GM19324 (cell line): ENCODE data around the gene AHNAK2.

Experiments used
- ATAC-seq: cut with Tn5 transposase; IDR thresholded peaks from one replicate; pipeline ENCODE4 v1.9.1; 2021; ENCODE audit warnings: mild to moderate bottlenecking, moderate library complexity; ENCODE audit not compliant: unreplicated experiment, low FRiP score

AHNAK2 gene

GRCh38 chr14:104989236-104989950, 11.2 kb upstream of the AHNAK2 start:
- no peak for ATAC-seq

GRCh38 chr14:104986487-104987164, 8.5 kb upstream of the AHNAK2 start:
- ATAC-seq = no peak

DNA sequence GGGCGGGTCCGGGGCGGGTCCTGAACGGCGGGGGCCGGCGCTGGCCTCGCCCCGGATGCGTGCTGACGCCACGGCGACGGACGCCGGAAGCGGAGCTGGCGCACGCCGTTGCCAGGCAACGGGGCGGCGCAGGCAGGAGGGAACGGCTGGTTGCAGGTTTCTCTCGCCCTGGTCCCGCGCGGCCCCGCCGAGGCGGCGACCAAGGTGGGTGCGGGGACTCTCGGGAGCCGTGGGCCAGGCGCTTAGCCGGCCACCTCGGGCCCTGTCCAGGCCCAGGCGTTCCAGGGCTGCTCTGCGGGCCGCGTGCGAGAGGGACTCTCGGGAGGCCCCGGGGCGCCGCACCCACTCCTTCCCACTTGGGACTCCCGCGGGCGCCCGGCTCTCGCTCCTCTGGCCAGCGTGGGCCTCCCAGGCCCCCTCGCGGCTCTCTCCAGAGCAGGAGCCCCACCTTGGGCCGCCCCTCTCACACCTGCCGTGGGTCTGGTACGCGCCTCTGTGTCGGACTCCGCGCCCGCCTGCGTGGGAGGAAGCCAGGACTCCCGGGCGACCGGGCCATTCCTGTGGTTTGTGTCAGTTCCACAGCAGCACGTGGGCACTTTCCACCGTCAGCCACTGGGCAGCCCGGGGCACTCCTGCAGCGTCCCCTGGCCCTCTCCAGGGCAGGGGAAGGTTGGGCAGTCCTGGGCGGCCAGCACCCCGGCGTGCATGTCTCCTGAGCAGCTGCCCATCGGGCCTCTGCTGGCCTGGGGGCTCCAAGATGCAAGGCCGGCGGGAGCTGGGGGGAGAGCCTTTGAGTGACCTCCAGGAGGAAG, 7.7 kb upstream of the AHNAK2 start, which contains the start of gene CLBA1:
CLBA1 (plus strand) TSS at position 114 of the 812 bp plus-strand sequence; CDS start at position 758, 644 bp downstream.
- ATAC-seq = peak; percentile 92

- no peak for ATAC-seq
These were observed 6.1 kb upstream of the AHNAK2 start for GRCh38 chr14:104984056-104984894.

DNA sequence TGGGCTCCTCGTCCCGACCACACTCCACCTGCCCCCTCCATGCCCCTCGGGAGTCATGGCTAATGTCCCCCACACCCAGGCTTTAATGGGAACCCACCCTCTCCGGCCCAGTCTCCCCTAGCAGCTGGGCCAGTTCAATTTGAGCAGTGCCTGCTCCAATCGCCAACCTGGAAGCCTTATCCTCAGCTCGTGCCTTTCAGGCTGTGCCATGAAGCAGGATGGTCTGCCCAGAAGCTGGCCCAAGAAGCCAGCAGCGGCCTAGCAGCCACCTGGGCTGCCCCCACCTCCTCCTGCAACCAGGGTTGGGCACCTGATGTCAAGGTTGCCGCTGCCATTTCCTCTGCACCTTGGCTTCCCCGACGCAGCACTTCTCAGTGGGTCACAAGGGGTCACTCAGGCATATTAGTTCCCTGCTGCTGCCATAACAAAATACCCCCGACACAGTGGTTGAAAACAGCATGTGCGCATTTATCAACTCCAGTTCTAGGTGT, 5.1 kb upstream of the AHNAK2 start:
- no peak for ATAC-seq

DNA sequence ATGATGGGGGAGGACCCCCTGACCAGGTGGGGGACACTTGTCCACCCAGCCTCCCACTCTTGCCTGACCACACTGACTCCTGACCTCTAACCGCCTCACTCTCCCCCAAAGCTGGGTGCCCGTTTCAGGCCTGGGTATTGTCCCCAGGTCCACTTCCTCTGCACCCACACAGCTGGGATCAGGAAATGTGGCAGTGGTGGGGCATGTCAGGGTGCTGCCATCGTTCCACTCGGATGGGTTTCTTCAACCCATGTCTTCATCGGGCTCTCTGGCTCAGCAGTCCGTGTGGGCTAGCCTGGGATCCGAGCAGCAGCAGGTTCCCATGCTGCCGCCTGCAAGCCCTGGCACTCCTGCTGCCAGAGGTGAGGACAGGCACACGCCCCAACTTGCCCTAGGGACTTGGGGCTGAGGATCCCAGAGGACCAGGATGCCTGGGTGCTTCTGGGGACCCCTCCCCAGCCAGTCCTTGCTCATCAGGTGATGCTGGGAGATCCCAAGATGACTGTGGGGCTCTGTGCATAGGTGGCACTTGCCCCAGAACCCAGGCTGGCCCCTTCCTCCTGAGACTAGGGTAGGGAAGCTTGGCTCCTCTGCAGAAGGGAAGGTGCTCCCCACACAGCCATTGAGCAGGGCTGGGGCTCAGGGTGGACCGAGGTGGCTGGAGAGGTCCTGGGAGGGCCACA, 4.5 kb upstream of the AHNAK2 start:
- ATAC-seq = no peak

- no peak for ATAC-seq
These were observed 3.7 kb upstream of the AHNAK2 start for GRCh38 chr14:104981699-104982541.

DNA sequence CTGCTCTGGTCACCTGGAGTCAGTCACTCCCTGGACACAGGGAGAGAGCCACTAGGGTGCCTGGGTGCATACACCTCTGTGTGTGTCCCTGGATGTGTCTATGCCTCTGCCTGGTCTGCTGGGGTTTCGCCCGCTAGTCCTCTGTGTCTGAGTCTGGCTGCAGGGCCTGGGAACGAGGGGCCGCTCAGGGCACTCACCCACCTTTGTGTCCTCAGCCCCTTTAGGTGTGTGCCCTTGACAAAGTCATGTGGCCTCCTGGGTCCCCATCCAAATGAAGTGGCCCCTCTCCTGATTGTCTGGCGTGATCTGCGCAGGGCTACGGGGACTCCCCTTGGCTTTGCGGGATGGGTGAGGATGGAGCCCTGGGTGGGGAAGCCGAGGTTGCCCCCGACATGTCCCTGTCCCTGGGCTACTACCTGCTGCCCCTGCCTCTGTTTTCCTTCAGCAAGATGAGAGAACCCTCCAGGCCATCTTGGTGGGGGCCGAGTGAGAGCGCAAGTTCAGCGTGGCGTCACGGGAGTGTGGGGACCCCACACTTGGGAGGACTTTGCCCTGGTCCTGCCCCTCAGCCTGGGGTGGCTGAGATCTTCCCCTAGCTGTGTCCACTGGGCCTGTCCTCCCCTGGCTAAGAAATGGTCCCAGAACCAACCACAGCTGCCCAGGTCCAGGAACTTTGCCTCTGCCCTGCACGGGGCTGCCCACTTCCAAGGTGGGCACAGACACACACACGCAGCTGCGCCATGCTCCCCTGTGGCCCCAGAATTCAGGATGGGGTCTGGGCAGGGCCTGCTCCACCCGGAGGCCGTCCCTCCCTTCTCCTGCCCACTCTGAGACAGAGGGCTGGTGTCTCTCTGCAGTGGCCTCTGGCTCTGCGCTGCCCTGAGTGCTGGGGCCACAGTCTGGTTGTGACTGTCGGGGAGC, 2.7 kb upstream of the AHNAK2 start:
- ATAC-seq = no peak

DNA sequence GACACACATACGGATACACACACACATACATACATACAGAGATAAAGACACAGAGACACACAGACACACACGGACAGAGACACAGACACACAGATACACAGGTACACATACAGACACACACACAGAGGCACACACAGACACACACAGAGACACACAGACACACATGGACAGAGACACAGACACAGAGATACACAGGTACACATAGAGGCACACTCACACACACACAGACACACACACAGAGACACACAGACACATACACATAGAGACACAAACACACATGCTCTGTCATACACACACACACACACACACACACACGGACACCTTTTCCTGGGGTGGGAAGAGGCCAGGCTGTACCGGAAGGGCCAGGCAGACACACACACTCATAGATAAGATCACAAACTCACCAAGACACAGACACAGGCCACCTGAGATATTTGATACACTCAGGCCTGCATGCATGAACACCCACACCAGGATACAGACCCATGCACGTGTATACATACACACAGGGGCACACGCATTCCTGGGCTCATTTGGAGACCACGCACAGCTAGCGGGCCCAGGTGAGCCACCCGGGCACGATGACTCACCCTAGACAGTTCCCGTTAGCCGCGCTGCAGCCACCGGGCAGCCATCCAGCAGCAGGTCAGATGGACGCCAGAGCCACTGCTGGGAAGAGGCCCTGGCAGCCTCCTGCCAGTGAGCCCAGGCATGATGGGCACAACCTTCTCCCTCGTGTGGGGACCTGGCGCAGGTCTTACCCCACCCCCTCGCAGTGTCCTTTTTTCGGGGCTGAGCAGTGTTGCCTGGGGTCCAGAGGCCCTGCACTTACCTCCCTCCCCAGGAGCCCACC, 1.8 kb upstream of the AHNAK2 start:
- no peak for ATAC-seq

GRCh38 chr14:104978746-104979691, 845 bp upstream of the AHNAK2 start:
- no peak for ATAC-seq

DNA sequence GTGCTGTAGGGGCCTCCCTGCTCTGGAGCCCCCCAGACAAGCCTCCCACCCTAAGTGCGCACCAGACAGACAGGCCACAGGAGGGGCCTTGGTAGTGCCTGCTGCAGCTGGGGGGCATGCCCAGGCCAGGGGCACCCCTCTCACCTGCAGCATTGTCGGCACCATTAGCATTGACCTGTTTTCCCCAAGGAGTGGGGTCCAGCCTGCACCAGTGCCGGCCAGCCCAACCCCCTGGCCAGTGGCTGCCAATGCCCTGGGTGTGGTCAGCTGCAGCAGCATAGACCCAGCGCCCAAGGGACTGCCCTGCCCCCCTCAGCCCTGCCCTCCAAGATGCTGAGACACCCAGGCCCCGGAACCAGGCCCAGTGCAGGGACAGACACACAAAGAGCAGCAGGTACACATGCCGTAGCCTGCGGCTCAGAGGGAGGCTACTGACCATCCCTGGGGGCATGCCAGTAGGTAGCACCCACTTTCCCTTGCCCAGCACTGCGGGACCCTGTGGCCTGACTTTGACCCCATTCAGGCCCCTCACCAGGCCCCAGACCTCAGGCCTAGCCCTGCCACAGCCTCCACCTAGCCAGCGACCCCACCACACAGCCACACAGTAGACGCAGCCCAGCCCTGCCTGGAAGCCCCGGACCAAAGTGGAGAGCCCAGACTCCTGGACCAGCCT, 1.0 kb downstream of the AHNAK2 start:
- no peak for ATAC-seq

GRCh38 chr14:104976198-104977007, 1.8 kb downstream of the AHNAK2 start:
- ATAC-seq = no peak

DNA sequence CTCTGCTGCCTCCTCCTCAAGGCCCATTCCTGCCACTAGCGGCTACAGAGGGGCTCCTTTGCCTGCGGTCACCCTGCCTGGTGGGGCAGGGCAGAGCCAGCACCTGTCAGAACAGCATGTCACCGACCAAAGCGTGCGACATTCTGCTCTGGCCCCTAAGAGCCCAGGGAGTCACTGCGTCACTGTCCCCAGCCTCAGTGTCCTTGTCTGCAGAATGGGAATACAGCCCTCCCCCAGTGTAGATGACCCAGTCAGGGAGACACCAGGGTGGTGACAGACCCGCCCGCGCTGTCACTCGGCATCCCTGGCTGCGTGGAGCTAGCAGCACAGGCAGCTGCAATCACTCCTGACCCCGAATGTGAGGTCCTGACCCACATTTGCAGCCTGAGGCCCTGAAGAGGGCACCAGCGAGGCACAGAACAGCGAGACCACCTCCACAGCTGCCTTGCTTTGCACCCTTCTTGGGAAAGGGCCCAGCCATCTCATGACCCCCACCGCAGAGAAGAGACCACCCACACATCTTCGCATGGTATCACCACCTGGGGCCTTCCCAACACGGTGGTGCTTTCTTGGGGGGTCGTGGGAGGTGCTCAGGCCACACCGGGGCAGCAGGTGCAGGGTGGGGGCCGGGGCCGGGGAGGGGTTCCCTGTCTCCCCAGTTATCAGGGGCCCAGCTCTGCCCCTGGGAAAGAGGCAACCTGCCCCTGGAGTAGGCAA, 2.5 kb downstream of the AHNAK2 start:
- ATAC-seq = no peak
